Neural progenitor cell (in vitro differentiated cells): Measurements from ENCODE around the gene MICAL2. TPM values are rescaled to one million over a fixed set of nuclear protein-coding genes. Genes with fewer than 3 reads are reported as not detected.

Experiments
- DNase-seq: peaks from one replicate; pipeline ENCODE4 v3.0.0-alpha.2; 2016; ENCODE audit warnings: low spot score
- H2AFZ ChIP-seq: fragments of 200-600 bp; sonication (generic); replicated peaks from 2 replicates; pipeline ENCODE4 v1.6.1; 2016; ENCODE audit warnings: antibody characterized with exemption
- H3F3A ChIP-seq: fragments of 200-600 bp; sonication (generic); 2 replicates; pipeline ENCODE4 v1.6.1; 2016; ENCODE audit warnings: antibody characterized with exemption, low read depth
- H3K27ac ChIP-seq: fragments of 200-600 bp; sonication (generic); 2 replicates; pipeline ENCODE4 v1.5.1; 2016; ENCODE audit warnings: mild to moderate bottlenecking
- H3K27me3 ChIP-seq: fragments of 200-600 bp; sonication (generic); 2 replicates; pipeline ENCODE4 v1.6.1; 2016; ENCODE audit warnings: mild to moderate bottlenecking, moderate library complexity
- H3K36me3 ChIP-seq: fragments of 200-600 bp; sonication (generic); 2 replicates; pipeline ENCODE4 v1.5.1; 2016
- H3K4me1 ChIP-seq: fragments of 200-600 bp; sonication (generic); 2 replicates; pipeline ENCODE4 v1.6.1; 2016; ENCODE audit warnings: mixed run types
- H3K4me2 ChIP-seq: fragments of 200-600 bp; sonication (generic); 2 replicates; pipeline ENCODE4 v1.6.1; 2016
- H3K4me3 ChIP-seq: fragments of 200-600 bp; sonication (generic); 2 replicates; pipeline ENCODE4 v1.5.1; 2016
- H3K79me2 ChIP-seq: fragments of 200-600 bp; sonication (generic); 2 replicates; pipeline ENCODE4 v1.6.1; 2016; ENCODE audit warnings: low read depth
- H3K9ac ChIP-seq: fragments of 200-600 bp; sonication (generic); 2 replicates; pipeline ENCODE4 v1.6.1; 2016
- H3K9me3 ChIP-seq: fragments of 200-600 bp; sonication (generic); 2 replicates; pipeline ENCODE4 v1.5.1; 2016; ENCODE audit warnings: low read depth
- H4K20me1 ChIP-seq: fragments of 200-600 bp; sonication (generic); 2 replicates; pipeline ENCODE4 v1.6.1; 2016; ENCODE audit warnings: low read depth
- H3K27ac Mint-ChIP-seq: 3 replicates; pipeline ENCODE4 v1.8.0; 2021; ENCODE audit warnings: mixed read lengths
- H3K27me3 Mint-ChIP-seq: 2 replicates; pipeline ENCODE4 v1.8.0; 2022; ENCODE audit warnings: low read depth, mild to moderate bottlenecking, inconsistent platforms, moderate library complexity, mixed read lengths; ENCODE audit not compliant: insufficient read depth
- H3K36me3 Mint-ChIP-seq: 3 replicates; pipeline ENCODE4 v1.8.0; 2021; ENCODE audit warnings: mixed read lengths
- H3K4me1 Mint-ChIP-seq: 3 replicates; pipeline ENCODE4 v1.8.0; 2021; ENCODE audit warnings: mixed read lengths
- H3K4me3 Mint-ChIP-seq: 3 replicates; pipeline ENCODE4 v1.8.0; 2021; ENCODE audit warnings: mild to moderate bottlenecking, moderate library complexity, mixed read lengths
- H3K9me3 Mint-ChIP-seq: 3 replicates; pipeline ENCODE4 v1.8.0; 2020; ENCODE audit warnings: mixed read lengths
- EZH2 ChIP-seq: fragments of 200-600 bp; sonication (generic); IDR thresholded peaks from 2 replicates; pipeline ENCODE4 v1.6.1; 2017; ENCODE audit warnings: antibody characterized with exemption, mild to moderate bottlenecking, moderate library complexity
- EZH2phosphoT487 ChIP-seq: fragments of 200-600 bp; sonication (generic); IDR thresholded peaks from 2 replicates; pipeline ENCODE4 v1.6.1; 2017; ENCODE audit warnings: antibody characterized with exemption
- total RNA-seq: library from RNA; depleted of rRNA; stranded (reverse); fragments of >200 nt; gene quantifications from 2 replicates; pipeline ENCODE4 v1.2.3, GENCODE V29; 2015; ENCODE audit warnings: low replicate concordance
- TF ChIP-seq, protein P1 (sequence below): fragments of 200-600 bp; sonication (generic); IDR thresholded peaks from 2 replicates; pipeline ENCODE4 v1.5.1; 2017; ENCODE audit warnings: antibody characterized with exemption, mild to moderate bottlenecking

MICAL2 gene
- total RNA-seq, 1 donor from 2014 or later, result 0.60 TPM

DNA sequence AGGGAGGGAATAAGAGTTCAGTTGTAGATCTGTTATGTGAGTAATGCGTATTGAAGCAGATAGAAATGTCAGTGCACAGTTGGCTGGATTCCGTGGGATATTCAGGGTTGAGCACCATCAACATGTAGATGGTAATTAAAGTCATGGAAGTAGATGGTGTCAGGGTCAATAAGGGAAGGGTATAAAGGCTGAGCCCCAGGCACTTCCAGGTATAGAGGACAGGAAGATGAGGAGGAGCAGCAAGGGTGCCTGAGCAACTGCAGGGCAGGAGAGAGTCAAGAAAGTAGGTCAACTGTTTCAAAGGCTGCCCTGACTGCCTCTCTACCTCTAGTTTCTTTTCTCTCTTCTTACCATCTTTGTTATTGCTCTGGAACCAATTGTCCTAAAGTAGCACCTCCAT, 85.9 kb downstream of the MICAL2 start:
- Histone ChIP-seq H3K79me2 (no peaks in the 10 kb centered on the region), H3K4me3 (no peak overlapping the region)

DNA sequence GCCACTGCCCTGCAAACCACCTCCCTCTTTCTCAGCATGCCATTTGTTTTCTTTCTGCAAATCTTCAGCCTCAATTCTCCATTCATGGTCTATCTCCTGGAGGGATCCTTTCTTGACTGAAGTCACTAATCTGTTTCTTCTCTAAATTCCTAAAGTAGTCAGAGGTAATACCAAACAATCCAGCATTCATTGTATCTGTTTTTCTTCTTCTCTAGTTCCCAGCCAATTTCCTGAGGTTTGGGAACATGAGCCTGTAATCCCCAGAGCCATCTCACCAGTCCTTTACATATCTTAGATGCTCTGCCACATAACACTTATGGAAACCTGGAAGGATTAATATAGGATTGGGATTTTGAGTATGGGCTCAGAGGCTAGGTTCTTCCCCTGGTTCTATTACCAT, 86.5 kb downstream of the MICAL2 start:
- Histone ChIP-seq H3K36me3 (no peaks in the 10 kb centered on the region), H3F3A (peaks cover 6% of the 10 kb centered on the region), H2AFZ (no peak overlapping the region), H4K20me1 (no peaks in the 10 kb centered on the region), H3K4me1 (peaks cover 9% of the 10 kb centered on the region), H3K9ac (no peak overlapping the region), H3K79me2 (no peaks in the 10 kb centered on the region), H3K4me2 (peak overlapping the region; percentile 29), H3K27ac (peak overlapping the region; percentile 57), H3K9me3 (no peaks in the 10 kb centered on the region), H3K4me3 (no peak overlapping the region), H3K27me3 (no peaks in the 10 kb centered on the region)
- Mint-ChIP-seq H3K27me3 (peaks cover 7% of the 10 kb centered on the region), H3K27ac (no peak overlapping the region), H3K4me1 (peaks cover 8% of the 10 kb centered on the region), H3K9me3 (no peaks in the 10 kb centered on the region), H3K4me3 (no peak overlapping the region), H3K36me3 (no peaks in the 10 kb centered on the region)
- DNase-seq, result no peak
- TF ChIP-seq EZH2phosphoT487 (no peak), EZH2 (no peak)
- TF ChIP-seq, protein P1, sequence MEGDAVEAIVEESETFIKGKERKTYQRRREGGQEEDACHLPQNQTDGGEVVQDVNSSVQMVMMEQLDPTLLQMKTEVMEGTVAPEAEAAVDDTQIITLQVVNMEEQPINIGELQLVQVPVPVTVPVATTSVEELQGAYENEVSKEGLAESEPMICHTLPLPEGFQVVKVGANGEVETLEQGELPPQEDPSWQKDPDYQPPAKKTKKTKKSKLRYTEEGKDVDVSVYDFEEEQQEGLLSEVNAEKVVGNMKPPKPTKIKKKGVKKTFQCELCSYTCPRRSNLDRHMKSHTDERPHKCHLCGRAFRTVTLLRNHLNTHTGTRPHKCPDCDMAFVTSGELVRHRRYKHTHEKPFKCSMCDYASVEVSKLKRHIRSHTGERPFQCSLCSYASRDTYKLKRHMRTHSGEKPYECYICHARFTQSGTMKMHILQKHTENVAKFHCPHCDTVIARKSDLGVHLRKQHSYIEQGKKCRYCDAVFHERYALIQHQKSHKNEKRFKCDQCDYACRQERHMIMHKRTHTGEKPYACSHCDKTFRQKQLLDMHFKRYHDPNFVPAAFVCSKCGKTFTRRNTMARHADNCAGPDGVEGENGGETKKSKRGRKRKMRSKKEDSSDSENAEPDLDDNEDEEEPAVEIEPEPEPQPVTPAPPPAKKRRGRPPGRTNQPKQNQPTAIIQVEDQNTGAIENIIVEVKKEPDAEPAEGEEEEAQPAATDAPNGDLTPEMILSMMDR, result no peak

More for the DNA sequence above, 85.9 kb downstream of the MICAL2 start:
- Mint-ChIP-seq H3K4me1 (peaks cover 8% of the 10 kb centered on the region), H3K27ac (no peak overlapping the region), H3K36me3 (no peaks in the 10 kb centered on the region), H3K9me3 (no peaks in the 10 kb centered on the region), H3K27me3 (peaks cover 7% of the 10 kb centered on the region), H3K4me3 (no peak overlapping the region)
- Histone ChIP-seq H4K20me1 (no peaks in the 10 kb centered on the region), H3K4me2 (no peak overlapping the region), H3K4me1 (peaks cover 9% of the 10 kb centered on the region), H3K27me3 (no peaks in the 10 kb centered on the region), H3K9ac (no peak overlapping the region), H3K36me3 (no peaks in the 10 kb centered on the region), H3K9me3 (no peaks in the 10 kb centered on the region), H2AFZ (no peak overlapping the region), H3F3A (peaks cover 6% of the 10 kb centered on the region), H3K27ac (peak overlapping the region; percentile 57)
- DNase-seq, result no peak
- no peak for TF ChIP-seq EZH2

DNA sequence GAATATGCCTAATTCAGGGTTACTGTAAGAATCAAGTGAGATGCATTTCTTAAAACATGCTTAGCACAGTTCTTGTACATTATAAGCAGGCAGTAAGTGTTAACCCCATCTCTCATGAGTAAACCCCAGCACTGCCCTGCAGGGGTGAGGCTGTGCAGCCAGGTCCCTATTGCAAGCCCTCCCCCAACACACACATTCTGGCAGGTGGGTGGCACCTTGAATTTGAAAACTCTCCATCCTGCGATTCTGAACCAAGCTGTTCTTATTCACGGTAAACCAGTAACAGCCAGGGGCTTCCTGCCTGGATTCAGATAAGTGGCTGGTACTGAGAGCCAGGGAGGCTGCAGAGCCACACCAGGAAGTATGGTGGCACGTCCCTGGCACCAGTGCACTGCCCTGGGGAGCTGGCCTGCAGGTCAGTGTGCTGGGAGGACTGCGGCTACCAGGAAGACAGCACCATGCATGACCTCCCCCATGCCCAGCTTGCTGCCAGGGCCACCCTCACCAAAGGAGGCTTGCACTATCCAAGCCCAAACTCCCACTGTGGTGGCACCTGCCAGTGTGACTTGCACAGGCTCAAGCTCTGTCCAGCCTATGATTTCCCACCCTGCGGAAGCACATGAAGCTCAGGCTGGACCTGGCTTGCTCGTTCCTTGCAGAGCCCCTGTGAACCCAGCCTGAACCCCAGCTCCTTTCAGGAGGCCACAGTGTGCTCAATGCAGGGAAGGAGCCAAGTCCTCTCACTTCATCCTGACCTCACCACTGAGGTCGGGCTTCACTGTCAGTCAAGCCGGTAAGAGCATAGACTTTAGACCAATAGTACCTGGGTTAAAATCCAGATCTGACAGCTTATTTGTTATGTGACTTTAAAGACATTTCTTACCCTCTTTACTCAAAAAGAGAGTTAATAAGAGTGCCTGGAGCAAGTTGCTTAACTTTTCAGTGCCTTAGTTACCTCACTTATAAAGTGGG, 88.1 kb downstream of the MICAL2 start:
- no peaks in the 10 kb centered on the region for H4K20me1 ChIP-seq
- no peak overlapping the region for H3K4me2 ChIP-seq
- H3K27ac Mint-ChIP-seq, result no peak overlapping the region
- DNase-seq, result no peak
- H3K36me3 ChIP-seq, result no peaks in the 10 kb centered on the region
- peaks cover 10% of the 10 kb centered on the region for H3K27me3 Mint-ChIP-seq
- no peak overlapping the region for H3K4me3 Mint-ChIP-seq
- peaks cover 9% of the 10 kb centered on the region for H3K4me1 ChIP-seq
- H3K9me3 ChIP-seq, result no peaks in the 10 kb centered on the region
- H3K9ac ChIP-seq, result no peak overlapping the region
- no peaks in the 10 kb centered on the region for H3K9me3 Mint-ChIP-seq
- no peaks in the 10 kb centered on the region for H3K79me2 ChIP-seq
- H3K27ac ChIP-seq, result no peak overlapping the region
- H3K4me1 Mint-ChIP-seq, result peaks cover 5% of the 10 kb centered on the region
- H3K36me3 Mint-ChIP-seq, result no peaks in the 10 kb centered on the region
- H2AFZ ChIP-seq, result no peak overlapping the region
- no peaks in the 10 kb centered on the region for H3K27me3 ChIP-seq
- TF ChIP-seq, protein P1, result no peak
- TF ChIP-seq EZH2phosphoT487 (no peak), EZH2 (no peak)
- H3F3A ChIP-seq, result peaks cover 6% of the 10 kb centered on the region
- H3K4me3 ChIP-seq, result no peak overlapping the region
